Right lobe of liver (tissue), 4 donors: ENCODE results near the gene XPO4.

Experiments
- CTCF ChIP-seq, 4 donors: fragments of 200-600 bp in 3 of 4; fragments of 450-650 bp in 1 of 4; IDR thresholded peaks; one replicate each; pipeline versions ENCODE4 v1.5.1 to v1.8.0; 2016 to 2022; ENCODE audit warnings: antibody characterized with exemption in 4 of 4, mild to moderate bottlenecking in 2 of 4
- POLR2A ChIP-seq: fragments of 450-650 bp; IDR thresholded peaks from one replicate; pipeline ENCODE4 v1.6.1; 2017; ENCODE audit warnings: antibody characterized with exemption, mild to moderate bottlenecking
- donor health status: DM: no; HTN: no; CAD: no.
- donor health status: DM: no; HTN: no; CAD: no.
- donor health status: DM: no; HTN: yes; CAD: no.

- TF ChIP-seq CTCF (IDR thresholded peaks at IDR 0.05) (no peak), POLR2A (no peak)
Observed at GRCh38 chr13:20840568-20840967, 62.0 kb downstream of the XPO4 start.
